Spleen (tissue), 11 donors: ENCODE data around the gene SLC35E4. TPM values are rescaled to one million over a fixed set of nuclear protein-coding genes. Genes with fewer than 3 reads are reported as not detected.

Experiments used
- DNase-seq: peaks from one replicate; pipeline ENCODE4 v3.0.0-alpha.2; 2020
- H3K27ac ChIP-seq, 8 donors: fragments of 200-600 bp; sonication (generic) in 7 of 8; 1 replicate in 4 of 8; 2 replicates in 4 of 8; pipeline versions ENCODE4 v1.5.0 to v1.8.0; 2016 to 2021; ENCODE audit warnings: inconsistent platforms in 4 of 8, mild to moderate bottlenecking in 4 of 8, moderate library complexity in 1 of 8
- H3K27me3 ChIP-seq, 7 donors: fragments of 200-600 bp; sonication (generic) in 6 of 7; replicated peaks in 1 of 7; 1 replicate in 4 of 7; 2 replicates in 3 of 7; pipeline versions ENCODE4 v1.5.0 to v1.8.0; 2016 to 2021; ENCODE audit warnings: inconsistent platforms in 3 of 7, mild to moderate bottlenecking in 1 of 7
- H3K36me3 ChIP-seq, 6 donors: fragments of 200-600 bp; sonication (generic) in 5 of 6; 1 replicate in 4 of 6; 2 replicates in 2 of 6; pipeline versions ENCODE4 v1.5.0 to v1.8.0; 2016 to 2021; ENCODE audit warnings: inconsistent platforms in 2 of 6
- H3K4me1 ChIP-seq, 6 donors: fragments of 200-600 bp; sonication (generic) in 5 of 6; 1 replicate in 3 of 6; 2 replicates in 3 of 6; pipeline versions ENCODE4 v1.5.0 to v1.8.0; 2016 to 2021; ENCODE audit warnings: inconsistent platforms in 3 of 6
- H3K4me3 ChIP-seq, 8 donors: fragments of 200-600 bp; sonication (generic) in 7 of 8; 1 replicate in 4 of 8; 2 replicates in 4 of 8; pipeline versions ENCODE4 v1.5.0 to v1.8.0; 2016 to 2021; ENCODE audit warnings: inconsistent platforms in 4 of 8, mild to moderate bottlenecking in 4 of 8, moderate library complexity in 2 of 8
- H3K9me3 ChIP-seq, 8 donors: fragments of 200-600 bp; sonication (generic) in 7 of 8; 1 replicate in 4 of 8; 2 replicates in 4 of 8; pipeline versions ENCODE4 v1.5.0 to v1.8.0; 2016 to 2021; ENCODE audit warnings: inconsistent platforms in 4 of 8
- POLR2A ChIP-seq, 3 donors: fragments of 450-650 bp; IDR thresholded peaks; one replicate each; pipeline ENCODE4 v1.5.1; 2017; ENCODE audit warnings: antibody characterized with exemption in 3 of 3, mild to moderate bottlenecking in 1 of 3
- POLR2AphosphoS5 ChIP-seq, 3 donors: sonication (generic); formaldehyde crosslinking; IDR thresholded peaks; one replicate each; pipeline ENCODE4 v1.5.1; 2017; ENCODE audit warnings: antibody characterized with exemption in 3 of 3
- WGBS, 5 donors: extraction: QIAGEN DNeasy Blood & Tissue Kit in 3 of 5; methylation state at CpG; one replicate each; pipeline versions ENCODE4 v1.1.5 to v1.1.7; 2013 to 2018; 5-methylcytosine and 5-hydroxymethylcytosine counted together
- intact Hi-C: fragments of 100-400 bp; cut with DNase I; formaldehyde crosslinking; loops from one replicate; pipeline ENCODE4 v1.15.0; 2023; ENCODE audit warnings: low total_unique reads
- polyA plus RNA-seq, 3 donors: library from polyadenylated mRNA; stranded (reverse); fragments of 200-250 nt; gene quantifications; one replicate each; pipeline ENCODE4 v1.2.1, GENCODE V29; 2013
- total RNA-seq, 7 donors: library from RNA; depleted of rRNA in 3 of 7; stranded (reverse); fragments of >200 nt in 3 of 7; fragmentation: NEBNext Ultra II Directional in 4 of 7; extraction: Animal tissue kit (Norgen Biotek cat#: 25700) in 4 of 7; gene quantifications; one replicate each; pipeline versions ENCODE4 v1.1.0 to v1.2.1, GENCODE V29; 2016 to 2021
- TF ChIP-seq, protein P1 (sequence below), 11 experiments: fragments of 200-600 bp in 7 of 11; fragments of 450-650 bp in 4 of 11; sonication (generic) in 4 of 11; IDR thresholded peaks in 8 of 11; conservative IDR thresholded peaks in 3 of 11; 1 replicate in 7 of 11; 2 replicates in 4 of 11; pipeline versions ENCODE4 v1.4.0 to v1.8.0; 2016 to 2021; ENCODE audit warnings: antibody characterized with exemption in 11 of 11, inconsistent platforms in 4 of 11, mild to moderate bottlenecking in 1 of 11
- donor health status: healthy with polysubstance abuse.
- donor health status: DM: no; HTN: no; CAD: no; lungs with moderate emphysema.
- donor health status: DM: no; HTN: no; CAD: no.
- donor health status: Bipolar disorder and iron deficiency.
- donor health status: healthy.
- donor health status: DM: no; HTN: no; CAD: no.
- donor health status: DM: yes; HTN: yes; CAD: no.

SLC35E4 gene
- total and polyA plus RNA-seq, 10 donors = 0.37 to 6.7 (median 2.8) TPM

DNA sequence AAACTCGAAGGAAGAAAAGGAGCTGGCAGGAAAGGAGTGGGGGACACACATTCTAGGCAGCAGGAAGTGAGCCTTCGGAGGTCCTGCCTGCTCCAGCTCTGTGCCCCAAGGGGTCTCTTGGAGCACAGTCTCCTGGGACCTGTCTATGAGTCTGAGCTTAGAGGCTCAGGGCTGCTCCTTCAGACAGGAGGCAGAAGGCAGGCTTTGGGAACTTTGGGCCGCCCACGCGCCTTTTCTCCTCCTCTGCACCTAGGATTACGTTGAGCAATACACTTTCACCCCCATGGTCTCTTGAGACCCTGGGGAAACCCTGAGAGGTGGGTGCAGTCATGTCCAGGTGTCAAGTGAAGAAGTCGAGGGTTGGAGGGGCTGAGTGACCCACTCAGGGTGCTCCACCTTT, 27.6 kb upstream of the SLC35E4 start:
- no peak for DNase-seq
- Histone ChIP-seq H3K4me3 (peak overlapping the region in 4 of 8 donors; percentile 53 to 82 (median 54)), H3K27ac (peak overlapping the region in 5 of 8 donors; percentile 82 to 88 (median 87)), H3K9me3 (no peaks in the 10 kb centered on the region), H3K4me1 (peaks cover 25 to 63% (median 54%) of the 10 kb centered on the region in 6 donors), H3K36me3 (peaks cover 0 to 33% (median 3%) of the 10 kb centered on the region in 6 donors), H3K27me3 (no peaks in the 10 kb centered on the region)
- TF ChIP-seq POLR2AphosphoS5 (IDR thresholded peaks at IDR 0.05) (no peak), POLR2A (IDR thresholded peaks at IDR 0.05) (no peak)
- TF ChIP-seq, protein P1, sequence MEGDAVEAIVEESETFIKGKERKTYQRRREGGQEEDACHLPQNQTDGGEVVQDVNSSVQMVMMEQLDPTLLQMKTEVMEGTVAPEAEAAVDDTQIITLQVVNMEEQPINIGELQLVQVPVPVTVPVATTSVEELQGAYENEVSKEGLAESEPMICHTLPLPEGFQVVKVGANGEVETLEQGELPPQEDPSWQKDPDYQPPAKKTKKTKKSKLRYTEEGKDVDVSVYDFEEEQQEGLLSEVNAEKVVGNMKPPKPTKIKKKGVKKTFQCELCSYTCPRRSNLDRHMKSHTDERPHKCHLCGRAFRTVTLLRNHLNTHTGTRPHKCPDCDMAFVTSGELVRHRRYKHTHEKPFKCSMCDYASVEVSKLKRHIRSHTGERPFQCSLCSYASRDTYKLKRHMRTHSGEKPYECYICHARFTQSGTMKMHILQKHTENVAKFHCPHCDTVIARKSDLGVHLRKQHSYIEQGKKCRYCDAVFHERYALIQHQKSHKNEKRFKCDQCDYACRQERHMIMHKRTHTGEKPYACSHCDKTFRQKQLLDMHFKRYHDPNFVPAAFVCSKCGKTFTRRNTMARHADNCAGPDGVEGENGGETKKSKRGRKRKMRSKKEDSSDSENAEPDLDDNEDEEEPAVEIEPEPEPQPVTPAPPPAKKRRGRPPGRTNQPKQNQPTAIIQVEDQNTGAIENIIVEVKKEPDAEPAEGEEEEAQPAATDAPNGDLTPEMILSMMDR (IDR thresholded peaks at IDR 0.05 in 8 of 11, conservative IDR thresholded peaks at IDR 0.05 in 3 of 11) = no peak
- intact Hi-C loops = no loop called here
- WGBS, 5 donors = 59 to 72% (median 72%) methylated on average over 7 of the region's 7 CpGs

DNA sequence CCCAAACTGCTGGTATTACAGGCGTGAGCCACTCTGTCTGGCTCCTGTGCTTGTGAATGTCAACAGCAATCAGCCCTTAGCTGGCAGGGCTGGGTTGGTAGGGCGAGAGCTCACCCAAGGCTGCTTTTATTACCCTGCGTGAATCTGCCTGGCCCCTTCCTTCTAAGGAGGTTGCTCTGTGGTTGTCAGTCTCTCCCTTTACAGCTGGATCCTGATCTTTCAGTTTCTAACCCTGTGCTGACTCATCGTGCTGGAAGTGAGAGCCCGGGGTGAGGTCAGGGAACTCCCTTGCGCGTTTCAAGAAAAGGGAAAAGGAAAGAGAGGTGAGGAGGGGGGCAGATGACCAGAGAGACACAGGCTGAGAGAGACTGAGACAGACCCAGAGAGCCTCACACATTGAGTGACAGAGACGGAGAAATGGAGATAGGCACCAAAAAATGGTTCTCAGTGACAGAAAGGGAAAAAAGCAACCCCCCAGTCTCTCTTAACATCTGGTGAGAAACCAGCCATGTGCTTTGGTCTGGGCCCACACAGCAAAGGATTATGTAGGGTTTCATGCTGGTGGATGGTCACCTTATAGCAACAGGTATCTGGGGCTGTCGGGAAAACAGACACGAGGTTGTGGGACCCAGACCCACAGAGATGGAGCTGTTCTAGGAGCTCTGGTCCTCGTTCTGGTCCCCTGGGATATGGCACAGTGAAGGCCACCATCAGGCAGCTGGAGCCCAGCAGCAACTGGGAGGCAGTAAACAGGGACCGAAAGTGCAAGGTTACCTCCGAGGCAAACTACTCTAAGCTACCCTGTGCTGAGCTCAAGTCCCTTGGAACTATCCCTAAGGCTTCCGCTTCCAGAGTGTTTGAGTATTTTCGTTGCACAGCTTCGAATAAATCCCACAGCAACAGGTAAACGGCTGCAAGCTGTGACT, 26.1 kb upstream of the SLC35E4 start:
- Histone ChIP-seq H3K27me3 (no peaks in the 10 kb centered on the region), H3K9me3 (no peaks in the 10 kb centered on the region), H3K4me1 (peaks cover 25 to 63% (median 54%) of the 10 kb centered on the region in 6 donors), H3K4me3 (peak overlapping the region in 3 of 8 donors; percentile 13 to 54 (median 38)), H3K27ac (peak overlapping the region; percentile 29 to 88 (median 76)), H3K36me3 (peaks cover 0 to 40% (median 7%) of the 10 kb centered on the region in 6 donors)
- no peak for DNase-seq
- intact Hi-C loops = no loop called here
- 45 to 50% (median 47%) methylated on average over 17 of the region's 17 CpGs for WGBS, 5 donors
- TF ChIP-seq POLR2AphosphoS5 (IDR thresholded peaks at IDR 0.05) (peak in 2 of 3 donors; percentile 54 to 73), POLR2A (IDR thresholded peaks at IDR 0.05) (no peak)

DNA sequence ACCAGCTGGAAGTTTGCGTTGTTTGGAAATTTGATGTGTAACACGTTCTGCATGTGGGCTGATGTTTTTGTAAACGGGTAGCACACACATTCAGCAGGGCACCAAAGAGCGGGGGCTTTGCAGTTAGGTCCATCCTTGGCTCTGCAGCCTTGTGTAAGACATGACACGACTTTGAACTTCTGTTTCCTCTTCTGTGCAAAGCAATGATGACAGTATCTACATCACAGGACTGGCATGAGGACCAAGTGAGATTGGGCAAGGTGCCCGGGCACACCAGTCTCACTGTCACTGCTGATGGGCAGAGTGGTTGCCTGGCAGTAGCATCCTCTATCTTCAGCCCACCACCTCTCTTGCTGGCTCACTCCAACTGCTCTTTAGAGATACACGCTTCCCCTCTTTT, 25.3 kb upstream of the SLC35E4 start:
- H3K36me3 ChIP-seq = peaks cover 0 to 47% (median 12%) of the 10 kb centered on the region in 6 donors
- H3K4me1 ChIP-seq = peaks cover 25 to 59% (median 51%) of the 10 kb centered on the region in 6 donors
- peak overlapping the region in 4 of 8 donors; percentile 82 to 88 (median 88) for H3K27ac ChIP-seq
- WGBS, 5 donors = 40 to 66% (median 61%) methylated on average over 5 to 7 of the region's 7 CpGs
- DNase-seq = no peak
- TF ChIP-seq, protein P1 (IDR thresholded peaks at IDR 0.05 in 8 of 11, conservative IDR thresholded peaks at IDR 0.05 in 3 of 11) = no peak
- no peak for TF ChIP-seq POLR2A (IDR thresholded peaks at IDR 0.05)
- peak in 1 of 3 donors; percentile 26 for TF ChIP-seq POLR2AphosphoS5 (IDR thresholded peaks at IDR 0.05)
- no peaks in the 10 kb centered on the region for H3K9me3 ChIP-seq
- no peak overlapping the region for H3K4me3 ChIP-seq
- intact Hi-C loops = no loop called here
- no peaks in the 10 kb centered on the region for H3K27me3 ChIP-seq

DNA sequence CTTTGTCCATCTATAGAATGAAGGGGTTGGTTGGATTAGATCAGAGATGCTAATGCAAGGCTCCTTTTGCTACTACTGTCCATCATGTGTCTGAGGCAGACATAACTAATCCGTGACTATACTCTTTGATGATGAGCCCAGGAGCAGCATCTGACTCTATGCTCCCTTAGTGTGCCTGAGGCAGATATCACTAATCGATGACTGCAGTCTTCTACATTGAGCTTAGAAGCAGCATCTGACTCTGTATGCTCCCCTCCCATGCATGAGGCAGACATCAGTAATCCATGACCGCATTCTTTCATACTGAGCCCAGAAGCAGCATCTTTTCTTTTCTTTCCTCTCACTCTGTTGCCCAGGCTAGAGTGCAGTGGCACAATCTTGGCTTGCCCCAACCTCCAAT, 24.4 kb upstream of the SLC35E4 start:
- 93 to 99% (median 94%) methylated on average over 3 of the region's 3 CpGs for WGBS, 5 donors
- no peak for DNase-seq
- no peaks in the 10 kb centered on the region for H3K9me3 ChIP-seq
- intact Hi-C loops = no loop called here
- TF ChIP-seq, protein P1 (IDR thresholded peaks at IDR 0.05 in 8 of 11, conservative IDR thresholded peaks at IDR 0.05 in 3 of 11) = no peak
- TF ChIP-seq POLR2A (IDR thresholded peaks at IDR 0.05) = no peak
- TF ChIP-seq POLR2AphosphoS5 (IDR thresholded peaks at IDR 0.05) = no peak
- H3K27ac ChIP-seq = peak overlapping the region in 1 of 8 donors; percentile 88
- peaks cover 0 to 56% (median 16%) of the 10 kb centered on the region in 6 donors for H3K36me3 ChIP-seq
- no peak overlapping the region for H3K4me3 ChIP-seq
- H3K4me1 ChIP-seq = peaks cover 16 to 50% (median 42%) of the 10 kb centered on the region in 6 donors
- H3K27me3 ChIP-seq = no peaks in the 10 kb centered on the region
